SKM-1 treated with dmso at 0.1 percent for 144 hours (cell line): Measurements from ENCODE around the gene ERGIC1.

Experiments
- DNase-seq: peaks from one replicate; lab custom pipeline; 2025; ENCODE audit not compliant: unreplicated experiment; lab: John Stamatoyannopoulos, UW

Gene ERGIC1

DNA sequence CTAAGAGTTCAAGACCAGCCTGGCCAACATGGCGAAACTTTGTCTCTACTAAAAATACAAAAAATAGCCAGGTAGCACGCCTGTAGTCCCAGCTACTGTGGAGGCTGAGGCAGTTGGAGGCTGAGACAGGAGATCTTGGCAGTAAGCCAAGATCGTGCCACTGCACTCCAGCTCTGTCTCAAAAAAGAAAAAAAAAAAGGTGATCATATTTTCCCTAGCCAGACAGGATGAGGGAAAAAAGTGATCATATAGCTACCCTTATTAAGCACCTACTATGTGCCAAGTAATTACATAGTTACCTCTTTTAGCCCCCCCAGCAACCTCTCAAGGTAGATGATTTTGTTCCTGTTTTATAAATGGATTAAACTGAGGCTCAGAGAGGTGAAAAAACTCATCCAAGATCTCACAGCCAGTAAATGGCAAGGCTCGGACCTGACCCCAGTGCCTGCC, 107.0 kb downstream of the ERGIC1 start:
- DNase-seq, result no peak

DNA sequence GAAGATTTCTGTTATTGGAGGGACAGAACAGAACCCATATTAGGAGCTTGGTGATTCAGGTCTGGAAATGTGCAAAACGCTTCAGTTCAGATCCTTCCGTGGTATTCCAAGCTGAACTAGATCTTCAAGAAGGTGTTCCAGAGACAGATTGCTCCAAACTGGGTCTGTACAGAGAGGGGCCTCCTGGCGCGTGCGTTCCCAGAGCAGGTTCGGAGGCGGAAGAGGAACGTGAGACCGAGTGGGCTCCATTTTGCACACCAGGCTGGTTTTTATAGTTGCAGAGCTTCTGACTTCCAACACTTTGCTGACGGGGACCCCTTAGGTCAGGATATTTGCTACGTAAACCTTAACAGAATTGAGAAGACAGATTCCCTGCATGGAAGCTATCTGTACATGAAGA, 108.5 kb downstream of the ERGIC1 start:
- no peak for DNase-seq

DNA sequence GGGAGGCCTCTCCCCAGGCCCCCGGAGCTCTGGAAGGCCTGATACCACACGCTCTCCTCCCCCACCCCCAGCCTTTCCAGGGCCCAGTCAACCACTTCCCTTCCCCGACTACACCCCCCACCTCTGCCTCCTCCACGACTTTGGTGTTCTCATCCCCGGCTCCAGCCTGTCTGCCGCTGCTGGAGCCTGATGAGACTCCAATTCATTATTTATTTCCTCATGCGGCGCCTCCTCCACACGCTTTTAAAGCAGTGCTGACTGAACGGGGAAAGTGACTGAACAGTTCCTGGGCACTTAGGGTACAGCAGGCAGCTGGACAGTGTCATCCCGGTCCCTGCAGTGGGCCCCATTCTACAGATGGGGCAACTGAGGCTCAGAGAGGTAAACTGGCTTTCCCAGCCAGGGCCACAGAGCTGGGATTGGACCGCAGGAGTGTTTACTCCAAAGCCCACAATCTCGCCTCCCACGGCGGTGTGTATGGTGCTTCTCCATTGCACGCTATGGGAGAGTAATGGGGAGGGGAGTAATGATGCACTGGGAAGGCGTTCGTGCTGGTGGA, 109.3 kb downstream of the ERGIC1 start:
- peak; percentile 55 for DNase-seq

DNA sequence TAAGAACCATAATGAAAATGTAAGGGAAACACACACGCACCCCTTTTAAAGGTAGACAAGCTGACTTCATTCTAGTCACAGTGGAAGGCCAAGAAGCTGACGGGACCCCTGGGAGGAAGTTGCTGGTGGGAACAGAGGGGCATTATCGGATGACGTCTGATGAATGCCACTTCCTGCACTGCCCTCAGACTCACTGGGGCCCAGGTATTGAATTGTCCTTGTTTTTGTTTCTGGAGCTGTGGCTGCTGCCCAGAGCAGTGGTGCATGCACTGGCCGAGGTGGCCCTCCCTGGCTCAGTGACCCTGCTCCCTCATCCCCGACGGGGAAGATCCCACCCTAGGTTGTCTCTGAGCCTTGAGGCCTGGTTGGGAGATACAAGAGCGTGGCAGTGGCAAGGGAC, 109.9 kb downstream of the ERGIC1 start:
- no peak for DNase-seq

DNA sequence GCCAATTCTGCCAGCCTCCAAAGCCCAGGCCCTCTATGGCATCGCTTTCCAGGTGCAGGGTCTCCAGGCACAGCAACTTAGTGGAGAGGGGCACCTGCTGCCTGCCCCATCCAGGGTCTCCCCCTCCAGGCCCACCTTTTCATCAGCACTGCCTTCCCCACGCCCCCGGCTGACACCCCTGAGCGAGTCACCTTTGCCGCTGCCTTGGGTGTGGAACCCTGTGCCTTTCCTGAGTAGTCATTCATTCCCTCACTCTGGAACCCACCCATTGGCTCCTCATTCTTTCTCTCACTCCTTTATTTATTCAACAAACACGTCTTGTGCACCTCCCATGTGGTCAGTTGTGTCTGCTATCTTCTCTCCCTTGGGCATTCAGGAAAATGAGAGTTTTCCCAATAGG, 110.7 kb downstream of the ERGIC1 start:
- DNase-seq, result no peak

DNA sequence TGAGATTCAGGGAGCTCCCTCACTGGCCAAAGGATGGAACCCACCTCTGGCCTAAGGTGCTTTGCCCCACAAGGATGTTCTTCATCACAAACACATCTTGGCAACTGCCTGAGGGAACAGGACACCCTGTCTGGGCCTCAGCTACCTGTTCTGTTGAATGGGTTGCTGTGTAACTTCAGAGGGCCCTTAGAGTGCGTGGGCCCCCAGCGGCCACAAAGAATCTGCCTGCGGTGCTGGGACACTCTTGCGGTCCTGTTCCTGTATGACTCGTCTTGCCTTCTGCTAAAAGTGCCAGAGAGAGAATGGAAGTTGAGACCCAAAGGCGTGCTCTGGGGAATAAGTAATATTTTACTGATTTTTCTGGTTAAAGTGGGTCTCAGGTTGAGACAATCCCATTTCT, 111.1 kb downstream of the ERGIC1 start:
- no peak for DNase-seq

DNA sequence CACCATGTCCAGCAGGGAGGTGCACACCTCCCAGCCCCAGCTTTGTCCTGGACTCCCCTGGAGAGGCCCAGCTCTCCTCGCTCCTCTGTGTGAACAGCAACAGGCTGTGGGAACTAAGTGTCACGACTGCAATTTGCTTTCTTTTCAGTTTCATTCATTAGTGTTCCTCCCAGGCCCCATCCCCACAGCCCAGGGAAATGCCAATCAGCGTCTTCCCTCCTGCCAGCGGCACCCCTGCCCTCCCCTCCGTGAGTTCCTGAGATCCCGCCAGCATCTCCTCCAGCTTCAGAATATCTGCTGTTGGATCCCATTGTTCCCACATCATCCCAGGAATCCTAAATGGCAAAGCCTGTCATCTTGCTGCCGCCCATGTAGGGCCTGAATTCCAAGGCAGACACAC, 112.1 kb downstream of the ERGIC1 start:
- no peak for DNase-seq

DNA sequence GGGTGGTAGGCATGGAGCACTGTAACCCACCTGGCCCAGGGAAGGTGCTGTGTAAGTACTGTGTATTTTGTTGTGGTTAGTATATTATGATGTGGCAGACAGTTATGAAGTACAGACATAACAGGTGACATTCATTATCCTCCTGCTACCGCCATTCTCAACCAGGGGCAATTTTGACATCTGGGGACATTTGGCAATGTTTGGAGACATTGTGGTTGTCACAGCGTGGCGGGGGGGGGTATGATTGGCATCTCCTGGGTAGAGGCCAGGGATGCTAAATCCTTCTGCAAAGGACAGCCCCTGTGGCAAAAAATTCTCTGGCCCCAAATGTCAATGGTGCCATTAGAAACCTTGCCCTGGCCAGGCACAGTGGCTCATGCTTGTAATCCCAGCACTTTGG, 115.4 kb downstream of the ERGIC1 start:
- no peak for DNase-seq

DNA sequence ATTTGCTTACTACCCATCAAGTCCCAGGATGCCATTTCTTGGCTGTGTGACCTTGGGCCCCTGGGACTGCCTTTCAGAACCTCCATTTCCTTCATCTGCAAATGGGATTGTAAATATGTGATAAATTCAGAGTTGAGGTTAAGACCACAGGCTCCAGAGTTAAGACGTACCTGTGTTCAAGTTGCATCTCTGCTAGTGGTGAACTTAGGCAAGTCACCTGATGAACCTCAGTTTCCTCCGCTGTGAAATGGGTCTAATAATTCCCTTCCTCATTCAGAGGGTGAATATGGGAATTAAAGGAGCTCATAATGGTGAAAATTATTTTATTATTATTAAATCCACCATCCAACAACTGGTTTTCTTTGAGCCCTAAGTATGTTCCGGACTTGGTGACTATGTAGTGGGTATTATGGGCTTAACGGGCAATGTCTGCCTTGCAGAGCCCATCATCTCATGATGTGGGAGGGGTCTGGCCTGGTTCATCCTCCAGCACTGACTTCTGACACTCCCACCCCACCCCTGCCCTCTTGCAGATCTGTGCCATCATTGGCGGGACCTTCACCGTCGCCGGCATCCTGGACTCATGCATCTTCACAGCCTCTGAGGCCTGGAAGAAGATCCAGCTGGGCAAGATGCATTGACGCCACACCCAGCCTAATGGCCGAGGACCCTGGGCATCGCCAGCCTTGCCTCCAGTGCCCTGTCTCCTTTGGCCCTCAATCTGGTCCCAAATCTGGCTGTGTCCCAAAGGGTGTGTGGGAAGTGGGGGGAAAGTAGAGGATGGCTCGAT, 116.3 kb downstream of the ERGIC1 start:
- no peak for DNase-seq

DNA sequence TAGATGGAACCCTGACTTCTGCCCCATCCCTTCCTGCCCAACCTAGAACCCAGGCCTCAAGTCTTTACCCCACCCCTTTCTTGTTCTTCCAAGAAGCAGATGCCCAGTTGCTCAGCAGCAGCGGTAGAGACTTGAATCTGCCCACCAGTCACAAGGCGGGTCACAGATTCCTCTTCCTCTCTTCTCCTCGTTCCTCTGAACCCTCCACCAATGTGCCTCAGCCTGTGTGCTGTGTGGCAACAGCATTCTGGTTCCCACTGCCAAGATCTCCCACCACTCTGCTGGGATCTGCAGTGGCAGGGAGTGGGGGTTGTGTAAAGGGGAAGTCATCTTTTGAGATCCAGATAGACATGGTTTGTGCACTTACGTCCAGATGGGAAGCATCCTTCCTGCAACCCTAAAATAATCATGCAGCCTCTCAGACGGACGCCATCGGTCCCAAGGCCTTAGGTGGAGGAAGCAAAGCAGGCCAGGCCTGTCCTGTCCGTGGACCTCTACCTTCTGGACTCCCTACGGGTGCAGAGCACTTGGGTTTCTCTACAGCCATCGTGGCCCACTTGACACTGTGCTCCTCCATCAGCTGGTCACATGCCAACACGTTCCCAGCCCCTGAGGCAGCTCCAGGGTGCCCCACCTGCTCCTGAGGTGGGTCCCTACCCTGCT, 117.5 kb downstream of the ERGIC1 start:
- no peak for DNase-seq

DNA sequence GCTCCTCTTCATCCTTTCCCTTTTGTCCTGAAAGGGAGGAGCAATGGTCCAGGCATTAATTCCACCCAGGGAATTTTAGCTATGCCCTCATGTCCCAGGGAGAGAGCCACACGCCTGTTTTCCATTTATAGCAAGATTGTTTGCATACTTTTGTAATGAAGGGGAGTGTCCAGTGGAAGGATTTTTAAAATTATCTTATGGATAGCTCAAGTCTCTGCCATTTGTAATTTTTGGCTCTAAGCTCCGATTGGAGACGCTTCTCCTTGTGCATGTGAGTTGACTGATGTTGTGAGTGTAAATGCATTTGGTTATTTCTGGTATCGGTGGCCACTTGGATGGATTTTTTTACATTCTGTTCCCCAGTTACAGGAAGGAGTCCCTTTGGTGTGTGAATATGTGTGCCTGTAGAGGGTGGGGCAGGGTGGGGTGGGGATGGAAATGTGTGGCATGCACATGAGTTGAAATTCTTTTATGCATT, 118.0 kb downstream of the ERGIC1 start:
- no peak for DNase-seq

DNA sequence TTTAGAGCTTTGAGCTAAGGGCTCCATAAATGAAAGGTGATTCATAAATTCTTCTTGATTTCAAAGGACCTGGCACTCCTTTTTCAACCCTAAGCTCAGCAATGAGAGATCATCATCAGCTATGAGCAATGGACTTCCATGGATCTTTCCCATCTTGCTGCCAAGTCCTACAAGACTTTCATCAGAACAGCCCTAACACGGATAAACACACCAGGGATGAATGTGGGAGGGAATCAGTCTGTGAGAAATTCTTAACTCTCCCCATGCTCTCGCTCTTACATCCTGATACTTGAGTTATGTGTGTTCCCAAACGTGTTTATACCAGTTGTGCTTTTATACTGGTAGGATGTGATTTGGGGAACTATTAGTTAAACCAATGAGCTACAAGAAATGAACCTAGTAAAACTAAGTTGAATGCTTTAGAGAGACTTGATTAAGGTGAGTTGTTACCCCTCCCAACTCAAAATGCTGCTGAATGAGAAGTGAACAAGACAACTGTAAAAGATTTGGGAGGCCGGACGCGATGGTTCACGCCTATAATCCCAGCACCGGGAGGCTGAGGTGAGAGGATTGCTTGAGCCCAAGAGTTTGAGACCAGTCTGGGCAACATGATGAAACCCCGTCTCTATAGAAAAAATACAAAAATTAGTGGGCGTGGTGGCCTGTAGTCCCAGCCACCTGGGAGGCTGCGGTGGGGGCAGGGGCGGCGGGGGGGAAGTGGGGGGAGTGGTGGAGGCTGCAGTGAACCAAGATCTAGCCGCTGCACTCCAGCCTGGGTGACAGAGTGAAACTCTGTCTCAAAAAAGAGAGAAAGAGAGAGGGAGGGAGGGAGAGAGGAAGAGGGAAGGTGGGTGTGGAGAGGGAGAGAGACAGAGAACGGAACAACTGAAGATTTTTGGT, 120.0 kb downstream of the ERGIC1 start:
- no peak for DNase-seq

DNA sequence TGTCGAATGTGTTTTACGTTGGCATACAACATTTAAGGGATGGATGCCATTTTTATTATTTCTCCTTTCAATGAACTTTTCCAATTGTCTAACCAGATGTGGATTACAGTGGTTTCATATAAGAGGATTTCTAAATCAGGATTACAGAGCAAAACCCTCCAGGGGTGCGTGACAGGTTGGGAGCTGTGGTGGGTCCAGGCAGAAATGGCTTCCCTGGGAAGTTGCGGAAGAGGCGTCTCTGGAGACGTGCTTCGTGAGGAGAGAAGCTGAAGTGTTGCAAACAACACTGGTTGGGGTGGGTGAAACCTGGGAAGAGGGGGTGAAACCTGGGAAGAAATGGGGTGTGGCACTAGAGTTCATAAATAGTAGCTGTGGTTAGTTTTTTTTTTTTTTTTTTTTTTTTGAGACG, 120.7 kb downstream of the ERGIC1 start:
- DNase-seq, result no peak

DNA sequence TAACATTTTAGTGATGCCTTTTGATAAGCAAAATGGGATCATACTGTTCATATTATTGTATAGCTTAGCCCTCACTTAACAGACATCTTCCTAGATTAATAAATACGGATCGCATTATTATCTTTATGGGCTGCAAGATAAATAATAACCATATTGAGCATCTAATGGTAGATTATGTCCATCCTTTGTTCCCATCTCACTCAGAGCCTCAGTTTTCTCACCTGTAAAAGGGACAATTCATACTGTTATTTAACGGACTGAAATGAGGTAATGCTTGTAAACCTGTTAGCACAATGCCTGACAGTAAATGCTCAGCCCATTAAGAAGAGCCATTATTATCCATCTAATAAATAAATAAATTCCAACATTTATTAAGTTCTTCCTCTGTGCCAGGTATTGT, 122.2 kb downstream of the ERGIC1 start:
- no peak for DNase-seq

DNA sequence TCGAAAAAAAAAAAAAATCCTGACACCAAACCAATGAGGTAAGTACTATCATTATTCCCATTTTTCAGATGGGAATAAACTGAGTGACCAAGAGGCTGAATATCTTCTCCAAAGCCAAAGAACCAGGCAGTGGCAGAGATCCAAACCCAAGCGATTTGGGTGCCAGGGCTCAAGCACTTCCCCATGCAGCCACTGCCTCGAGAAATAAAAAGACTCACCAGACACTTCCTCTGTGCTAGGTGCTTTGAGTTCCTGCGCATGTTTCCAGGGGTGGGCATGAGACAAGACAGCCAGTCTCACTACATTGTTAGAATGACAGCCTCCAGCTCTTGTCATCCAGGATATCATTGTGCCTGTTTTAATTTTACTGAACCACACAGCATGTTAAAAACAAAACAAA, 122.9 kb downstream of the ERGIC1 start:
- no peak for DNase-seq

DNA sequence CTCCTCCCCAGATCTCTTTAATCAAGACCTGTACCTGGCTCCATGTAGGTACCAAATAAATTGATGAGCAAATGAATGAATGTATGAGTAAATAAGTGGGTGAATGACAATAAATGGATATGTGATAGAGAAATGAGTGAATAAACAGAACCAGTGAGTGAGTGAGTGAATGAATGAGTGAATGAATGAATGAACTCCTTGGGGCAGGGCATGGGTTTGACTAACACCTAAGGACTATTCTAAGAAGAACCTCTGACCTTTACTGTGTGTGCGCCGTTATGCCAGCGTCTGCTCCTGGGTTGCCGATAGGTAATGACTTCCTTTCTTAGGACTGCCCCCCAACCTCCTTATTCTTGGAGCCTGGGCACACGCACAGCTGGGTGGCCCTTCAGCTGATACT, 123.4 kb downstream of the ERGIC1 start:
- DNase-seq, result no peak

DNA sequence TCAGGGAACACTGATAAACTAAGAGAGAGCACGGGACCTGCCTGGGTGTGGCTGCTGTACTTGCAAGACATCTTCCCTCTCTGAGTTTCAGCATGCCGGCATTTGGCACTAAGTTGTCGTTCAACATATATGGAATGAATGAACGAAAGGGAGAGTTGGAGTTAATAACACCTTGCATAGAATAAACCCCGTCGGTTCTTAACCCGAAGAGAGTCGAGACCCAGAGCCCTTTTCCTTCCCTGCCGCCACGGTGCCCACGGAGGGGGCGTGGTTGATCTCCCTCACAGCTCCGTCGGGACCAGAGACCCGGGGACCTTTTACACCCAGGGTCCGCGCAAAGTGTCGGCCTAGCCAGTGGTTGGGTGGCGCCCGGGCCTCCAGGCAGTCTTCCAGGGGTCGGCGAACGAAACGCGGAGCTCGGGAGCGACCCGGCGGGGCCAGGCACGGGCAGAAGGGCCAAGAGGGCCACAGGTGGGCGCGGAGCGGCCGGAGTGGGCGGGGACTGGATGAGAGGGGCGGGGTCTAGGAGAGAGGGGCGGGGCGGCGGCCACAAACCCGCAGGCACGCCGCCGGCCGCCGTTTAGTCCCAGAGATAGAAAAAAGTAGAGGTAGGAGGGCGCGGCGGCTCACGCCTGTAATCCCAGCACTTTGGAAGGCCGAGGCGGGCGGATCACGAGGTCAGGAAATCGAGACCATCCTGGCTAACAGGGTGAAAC, 124.4 kb downstream of the ERGIC1 start:
- DNase-seq, result peak; percentile 58

DNA sequence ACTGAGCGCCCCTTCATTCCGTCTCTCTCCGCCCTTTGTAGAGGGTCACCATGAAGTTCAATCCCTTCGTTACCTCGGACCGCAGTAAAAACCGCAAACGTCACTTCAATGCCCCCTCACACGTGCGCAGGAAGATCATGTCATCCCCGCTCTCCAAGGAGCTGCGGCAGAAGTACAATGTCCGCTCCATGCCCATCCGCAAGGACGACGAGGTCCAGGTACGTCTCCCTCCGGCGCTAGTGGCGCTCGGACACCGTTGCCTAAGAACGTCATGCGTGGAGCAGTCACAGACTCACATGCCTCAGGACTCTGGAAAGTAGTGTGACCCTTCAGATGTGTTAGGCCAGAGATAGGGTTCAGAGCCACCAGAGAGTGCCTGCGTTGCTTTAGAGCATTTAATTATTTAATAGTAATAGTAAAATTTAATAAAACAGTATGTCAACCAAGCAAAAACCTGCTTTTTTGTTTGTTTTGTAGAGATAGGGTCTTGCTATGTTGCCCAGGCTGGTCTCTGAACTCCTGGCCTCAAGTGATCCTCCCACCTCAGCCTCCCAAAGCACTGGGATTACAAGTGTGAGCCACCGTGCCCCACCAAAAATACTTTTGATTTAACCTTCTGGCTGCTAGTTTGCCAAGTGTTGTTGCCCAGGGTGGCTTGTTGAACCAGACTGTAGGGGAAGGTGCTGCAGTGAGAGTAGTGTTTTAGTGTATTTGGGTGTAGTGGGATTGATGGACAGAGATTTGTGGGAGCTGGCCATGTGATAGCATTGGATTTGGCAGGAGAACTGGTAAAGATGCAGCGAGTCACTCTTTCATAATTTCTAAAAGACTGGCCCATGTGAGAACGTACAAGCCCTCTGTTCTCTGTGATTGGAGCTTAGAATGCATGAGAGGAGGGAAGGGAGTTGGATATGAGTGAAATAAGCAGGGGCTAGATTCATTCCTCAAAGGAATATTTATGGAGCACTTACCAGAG, 126.1 kb downstream of the ERGIC1 start:
- DNase-seq, result no peak

DNA sequence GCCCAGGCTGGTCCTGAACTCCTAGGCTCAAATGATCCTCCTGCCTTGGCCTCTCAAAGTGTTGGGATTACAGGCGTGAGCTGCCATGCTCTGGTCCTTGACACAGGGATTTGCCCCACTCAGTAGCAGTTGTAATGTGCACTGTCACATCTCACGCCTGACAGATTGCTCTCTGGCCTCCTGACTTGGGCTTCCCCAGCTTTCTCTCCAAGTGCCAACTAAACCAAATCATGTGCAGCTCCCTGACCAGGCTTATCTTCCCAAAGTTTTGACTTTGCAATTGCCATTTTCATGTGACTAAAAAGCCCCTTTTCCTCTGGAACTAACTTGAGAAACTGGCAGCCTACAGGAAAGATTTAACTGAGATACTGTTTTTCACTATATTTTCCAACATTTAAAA, 135.9 kb downstream of the ERGIC1 start:
- no peak for DNase-seq
